Measurements from ENCODE around the gene TSFM. TPM values are rescaled to one million over a fixed set of nuclear protein-coding genes. Genes with fewer than 3 reads are reported as not detected.

TSFM gene
- total and polyA plus RNA-seq, 9 of the 15 experiments (the other 6 are each of a cell fraction or from before 2014, with no cell fraction given), result 44.6 to 198 (median 60.2) TPM

DNA sequence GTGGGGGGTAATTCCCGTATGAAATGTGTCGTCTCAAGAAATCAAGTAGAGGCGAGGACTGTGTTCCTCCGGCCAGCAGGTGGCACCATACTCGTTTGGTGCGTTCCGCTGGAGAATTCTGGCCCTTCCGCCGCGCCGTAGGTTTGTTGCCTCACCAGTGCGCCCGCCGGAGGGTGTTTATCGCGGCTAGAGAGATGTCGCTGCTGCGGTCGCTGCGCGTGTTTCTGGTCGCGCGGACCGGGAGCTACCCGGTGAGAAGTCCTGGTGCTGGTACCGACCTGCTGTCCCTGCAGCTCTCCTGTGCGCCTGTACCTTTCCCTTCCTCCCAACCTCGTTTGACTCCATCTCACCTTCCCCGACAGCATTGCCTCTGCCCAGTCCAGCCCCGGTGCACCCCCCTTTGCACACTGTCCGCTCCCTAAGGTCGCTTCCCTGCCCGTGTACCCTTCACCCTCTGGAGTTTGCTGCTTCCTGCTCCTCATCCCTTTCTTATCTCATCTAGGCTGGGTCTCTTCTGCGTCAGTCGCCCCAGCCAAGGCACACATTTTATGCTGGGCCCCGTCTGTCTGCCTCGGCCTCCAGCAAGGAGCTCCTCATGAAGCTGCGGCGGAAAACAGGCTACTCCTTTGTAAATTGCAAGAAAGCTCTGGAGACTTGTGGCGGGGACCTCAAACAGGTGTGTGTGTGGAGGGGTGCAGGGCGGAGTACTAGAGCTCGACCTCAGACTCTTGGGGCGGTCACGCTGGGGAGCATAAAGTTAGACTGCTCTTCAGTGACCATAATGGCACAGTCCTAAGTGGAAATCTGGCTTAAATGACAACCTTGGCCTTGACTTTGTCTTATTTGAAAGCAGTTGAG, at the start of gene TSFM (continued):
- TF ChIP-seq, protein P1, sequence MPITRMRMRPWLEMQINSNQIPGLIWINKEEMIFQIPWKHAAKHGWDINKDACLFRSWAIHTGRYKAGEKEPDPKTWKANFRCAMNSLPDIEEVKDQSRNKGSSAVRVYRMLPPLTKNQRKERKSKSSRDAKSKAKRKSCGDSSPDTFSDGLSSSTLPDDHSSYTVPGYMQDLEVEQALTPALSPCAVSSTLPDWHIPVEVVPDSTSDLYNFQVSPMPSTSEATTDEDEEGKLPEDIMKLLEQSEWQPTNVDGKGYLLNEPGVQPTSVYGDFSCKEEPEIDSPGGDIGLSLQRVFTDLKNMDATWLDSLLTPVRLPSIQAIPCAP (CRISPR knock-in tag; IDR thresholded peaks at IDR 0.05; ENCODE audit: borderline replicate concordance), result no peak
- TF ChIP-seq ZNF224 (CRISPR knock-in tag; IDR thresholded peaks at IDR 0.05) (no peak), ZNF143 (CRISPR knock-in tag; IDR thresholded peaks at IDR 0.05) (no peak), SRSF3 (IDR thresholded peaks at IDR 0.05; ENCODE audit: insufficient read depth, low read length) (no peak), ZFP36 (IDR thresholded peaks at IDR 0.05; ENCODE audit: low read depth, low read length, partially characterized antibody) (peak; percentile 29), MED1 (CRISPR knock-in tag; IDR thresholded peaks at IDR 0.05; ENCODE audit: borderline replicate concordance) (no peak), SRSF9 (IDR thresholded peaks at IDR 0.05; ENCODE audit: borderline replicate concordance, low read depth, low read length) (no peak), NFYB (IDR thresholded peaks at IDR 0.05; ENCODE audit: extremely low read depth, insufficient read length) (no peak), NCOA2 (IDR thresholded peaks at IDR 0.05; ENCODE audit: partially characterized antibody in 2 of 2) (no peak), TAF15 (IDR thresholded peaks at IDR 0.05; ENCODE audit: low read depth, low read length) (no peak), ZNF274 (IDR thresholded peaks at IDR 0.05; ENCODE audit: borderline replicate concordance, low read depth, low read length) (no peak), ELF4 (CRISPR knock-in tag; IDR thresholded peaks at IDR 0.05) (no peak), CBFB (CRISPR knock-in tag; IDR thresholded peaks at IDR 0.05) (peak; percentile 89; the same call in 1 of the 2 replicates)
- TF ChIP-seq, protein P2, sequence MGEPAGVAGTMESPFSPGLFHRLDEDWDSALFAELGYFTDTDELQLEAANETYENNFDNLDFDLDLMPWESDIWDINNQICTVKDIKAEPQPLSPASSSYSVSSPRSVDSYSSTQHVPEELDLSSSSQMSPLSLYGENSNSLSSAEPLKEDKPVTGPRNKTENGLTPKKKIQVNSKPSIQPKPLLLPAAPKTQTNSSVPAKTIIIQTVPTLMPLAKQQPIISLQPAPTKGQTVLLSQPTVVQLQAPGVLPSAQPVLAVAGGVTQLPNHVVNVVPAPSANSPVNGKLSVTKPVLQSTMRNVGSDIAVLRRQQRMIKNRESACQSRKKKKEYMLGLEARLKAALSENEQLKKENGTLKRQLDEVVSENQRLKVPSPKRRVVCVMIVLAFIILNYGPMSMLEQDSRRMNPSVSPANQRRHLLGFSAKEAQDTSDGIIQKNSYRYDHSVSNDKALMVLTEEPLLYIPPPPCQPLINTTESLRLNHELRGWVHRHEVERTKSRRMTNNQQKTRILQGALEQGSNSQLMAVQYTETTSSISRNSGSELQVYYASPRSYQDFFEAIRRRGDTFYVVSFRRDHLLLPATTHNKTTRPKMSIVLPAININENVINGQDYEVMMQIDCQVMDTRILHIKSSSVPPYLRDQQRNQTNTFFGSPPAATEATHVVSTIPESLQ (CRISPR knock-in tag; IDR thresholded peaks at IDR 0.05), result no peak
- TF ChIP-seq, protein P3, sequence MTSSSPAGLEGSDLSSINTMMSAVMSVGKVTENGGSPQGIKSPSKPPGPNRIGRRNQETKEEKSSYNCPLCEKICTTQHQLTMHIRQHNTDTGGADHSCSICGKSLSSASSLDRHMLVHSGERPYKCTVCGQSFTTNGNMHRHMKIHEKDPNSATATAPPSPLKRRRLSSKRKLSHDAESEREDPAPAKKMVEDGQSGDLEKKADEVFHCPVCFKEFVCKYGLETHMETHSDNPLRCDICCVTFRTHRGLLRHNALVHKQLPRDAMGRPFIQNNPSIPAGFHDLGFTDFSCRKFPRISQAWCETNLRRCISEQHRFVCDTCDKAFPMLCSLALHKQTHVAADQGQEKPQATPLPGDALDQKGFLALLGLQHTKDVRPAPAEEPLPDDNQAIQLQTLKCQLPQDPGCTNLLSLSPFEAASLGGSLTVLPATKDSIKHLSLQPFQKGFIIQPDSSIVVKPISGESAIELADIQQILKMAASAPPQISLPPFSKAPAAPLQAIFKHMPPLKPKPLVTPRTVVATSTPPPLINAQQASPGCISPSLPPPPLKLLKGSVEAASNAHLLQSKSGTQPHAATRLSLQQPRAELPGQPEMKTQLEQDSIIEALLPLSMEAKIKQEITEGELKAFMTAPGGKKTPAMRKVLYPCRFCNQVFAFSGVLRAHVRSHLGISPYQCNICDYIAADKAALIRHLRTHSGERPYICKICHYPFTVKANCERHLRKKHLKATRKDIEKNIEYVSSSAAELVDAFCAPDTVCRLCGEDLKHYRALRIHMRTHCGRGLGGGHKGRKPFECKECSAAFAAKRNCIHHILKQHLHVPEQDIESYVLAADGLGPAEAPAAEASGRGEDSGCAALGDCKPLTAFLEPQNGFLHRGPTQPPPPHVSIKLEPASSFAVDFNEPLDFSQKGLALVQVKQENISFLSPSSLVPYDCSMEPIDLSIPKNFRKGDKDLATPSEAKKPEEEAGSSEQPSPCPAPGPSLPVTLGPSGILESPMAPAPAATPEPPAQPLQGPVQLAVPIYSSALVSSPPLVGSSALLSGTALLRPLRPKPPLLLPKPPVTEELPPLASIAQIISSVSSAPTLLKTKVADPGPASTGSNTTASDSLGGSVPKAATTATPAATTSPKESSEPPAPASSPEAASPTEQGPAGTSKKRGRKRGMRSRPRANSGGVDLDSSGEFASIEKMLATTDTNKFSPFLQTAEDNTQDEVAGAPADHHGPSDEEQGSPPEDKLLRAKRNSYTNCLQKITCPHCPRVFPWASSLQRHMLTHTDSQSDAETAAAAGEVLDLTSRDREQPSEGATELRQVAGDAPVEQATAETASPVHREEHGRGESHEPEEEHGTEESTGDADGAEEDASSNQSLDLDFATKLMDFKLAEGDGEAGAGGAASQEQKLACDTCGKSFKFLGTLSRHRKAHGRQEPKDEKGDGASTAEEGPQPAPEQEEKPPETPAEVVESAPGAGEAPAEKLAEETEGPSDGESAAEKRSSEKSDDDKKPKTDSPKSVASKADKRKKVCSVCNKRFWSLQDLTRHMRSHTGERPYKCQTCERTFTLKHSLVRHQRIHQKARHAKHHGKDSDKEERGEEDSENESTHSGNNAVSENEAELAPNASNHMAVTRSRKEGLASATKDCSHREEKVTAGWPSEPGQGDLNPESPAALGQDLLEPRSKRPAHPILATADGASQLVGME (CRISPR knock-in tag; IDR thresholded peaks at IDR 0.05), result no peak
- TF ChIP-seq, protein P4, sequence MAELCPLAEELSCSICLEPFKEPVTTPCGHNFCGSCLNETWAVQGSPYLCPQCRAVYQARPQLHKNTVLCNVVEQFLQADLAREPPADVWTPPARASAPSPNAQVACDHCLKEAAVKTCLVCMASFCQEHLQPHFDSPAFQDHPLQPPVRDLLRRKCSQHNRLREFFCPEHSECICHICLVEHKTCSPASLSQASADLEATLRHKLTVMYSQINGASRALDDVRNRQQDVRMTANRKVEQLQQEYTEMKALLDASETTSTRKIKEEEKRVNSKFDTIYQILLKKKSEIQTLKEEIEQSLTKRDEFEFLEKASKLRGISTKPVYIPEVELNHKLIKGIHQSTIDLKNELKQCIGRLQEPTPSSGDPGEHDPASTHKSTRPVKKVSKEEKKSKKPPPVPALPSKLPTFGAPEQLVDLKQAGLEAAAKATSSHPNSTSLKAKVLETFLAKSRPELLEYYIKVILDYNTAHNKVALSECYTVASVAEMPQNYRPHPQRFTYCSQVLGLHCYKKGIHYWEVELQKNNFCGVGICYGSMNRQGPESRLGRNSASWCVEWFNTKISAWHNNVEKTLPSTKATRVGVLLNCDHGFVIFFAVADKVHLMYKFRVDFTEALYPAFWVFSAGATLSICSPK (IDR thresholded peaks at IDR 0.05; ENCODE audit: borderline replicate concordance), result 0 out of 2 replicates have a peak, but pooled peaks have one; percentile 18

Measured in K562 (cell line).